Mucosa of stomach (tissue), 1 donor: ENCODE data around the gene HES1.

Experiments used
- H3K27me3 ChIP-seq: one replicate; pipeline ENCODE4 v1.7.0; 2013; ENCODE audit warnings: mild to moderate bottlenecking, low read length; ENCODE audit not compliant: control insufficient read depth, insufficient read depth
- H3K36me3 ChIP-seq: one replicate; pipeline ENCODE4 v1.7.0; 2013; ENCODE audit warnings: low read length; ENCODE audit not compliant: control insufficient read depth, insufficient read depth
- H3K4me1 ChIP-seq: one replicate; pipeline ENCODE4 v1.7.0; 2013; ENCODE audit warnings: mild to moderate bottlenecking, low read length; ENCODE audit not compliant: control insufficient read depth, insufficient read depth
- H3K4me3 ChIP-seq: one replicate; pipeline ENCODE4 v1.7.0; 2013; ENCODE audit warnings: low read length
- H3K9ac ChIP-seq: one replicate; pipeline ENCODE4 v1.7.0; 2013; ENCODE audit warnings: mild to moderate bottlenecking, low read length, moderate library complexity
- H3K9me3 ChIP-seq: one replicate; pipeline ENCODE4 v1.7.0; 2013; ENCODE audit warnings: mild to moderate bottlenecking, low read length, moderate library complexity; ENCODE audit not compliant: control insufficient read depth
- donor health status: Pancreatic carcinoma.

Gene HES1

DNA sequence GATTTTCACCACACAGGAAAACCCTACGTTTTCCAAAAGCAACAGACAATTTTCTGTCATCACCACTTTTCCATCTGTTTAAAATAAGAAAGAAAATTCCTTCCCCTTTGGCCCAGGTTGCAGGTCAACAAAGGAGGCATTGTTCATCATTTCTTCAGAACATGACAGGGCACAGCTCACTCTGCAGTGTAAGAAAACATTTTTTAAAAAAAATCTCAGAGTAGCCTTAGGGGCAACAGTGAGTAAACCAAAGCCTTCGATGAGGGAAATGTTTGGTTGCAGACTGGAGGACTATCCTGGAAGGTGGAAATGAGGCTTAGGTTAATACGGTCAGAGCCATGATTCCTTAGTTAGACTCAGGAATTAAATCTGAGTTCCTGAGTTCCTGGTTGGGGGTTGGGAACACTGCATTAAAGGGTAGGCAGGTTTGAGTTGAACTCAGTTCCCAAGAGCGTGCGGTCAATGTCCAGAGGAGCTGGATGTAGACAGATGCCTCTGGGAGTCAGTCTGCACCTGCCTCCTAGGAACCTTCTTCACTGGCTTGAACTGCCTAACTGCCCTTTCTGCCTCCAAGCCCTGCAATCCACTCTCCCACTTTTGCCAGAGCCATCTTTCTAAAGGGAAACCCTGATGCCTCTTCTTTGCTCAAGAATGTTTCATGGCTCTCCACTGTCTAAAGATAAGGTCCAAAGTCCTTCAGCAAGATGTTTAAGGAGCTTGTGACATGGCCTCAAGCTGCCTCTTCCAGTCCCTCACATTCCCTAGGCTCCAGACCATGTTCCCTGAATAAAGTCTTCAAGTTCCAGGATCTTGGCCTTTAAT, 3.3 kb upstream of the HES1 start:
- H3K4me1 ChIP-seq, result peaks cover 43% of the 10 kb centered on the region
- no peaks in the 10 kb centered on the region for H3K9me3 ChIP-seq
- H3K9ac ChIP-seq, result no peak overlapping the region
- H3K27me3 ChIP-seq, result no peaks in the 10 kb centered on the region
- no peak overlapping the region for H3K4me3 ChIP-seq
- H3K36me3 ChIP-seq, result peaks cover 11% of the 10 kb centered on the region

DNA sequence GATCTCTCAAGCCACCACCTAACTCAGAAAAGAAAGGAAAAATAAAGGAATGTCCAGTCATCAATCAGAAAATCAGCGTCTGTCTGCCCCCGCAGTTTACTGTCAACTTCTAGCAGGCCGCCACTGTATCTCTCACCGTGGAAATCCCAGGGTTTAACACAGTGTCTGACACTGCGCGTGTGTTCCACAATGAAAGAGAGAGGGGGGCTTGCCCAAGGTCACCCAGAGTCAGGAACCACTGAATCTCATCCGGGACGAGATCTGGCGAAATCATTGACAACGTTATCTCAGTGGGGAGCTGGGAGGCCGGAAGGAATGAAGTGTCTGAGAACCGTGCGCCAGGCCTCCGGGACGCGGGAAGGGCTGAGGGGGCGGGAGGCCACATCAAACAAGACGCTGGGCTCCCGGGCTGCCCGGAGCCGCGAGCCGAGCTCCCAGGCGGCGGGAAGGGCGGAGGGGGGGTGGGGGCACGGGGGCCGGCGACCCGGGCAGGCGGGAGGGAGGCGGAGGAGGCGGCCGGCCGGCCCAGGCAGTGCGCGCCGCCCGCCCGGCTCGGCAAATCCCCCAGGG, 2.2 kb upstream of the HES1 start:
- Histone ChIP-seq H3K9ac (peak overlapping the region; percentile 49), H3K9me3 (no peaks in the 10 kb centered on the region), H3K36me3 (peaks cover 11% of the 10 kb centered on the region), H3K4me3 (no peak overlapping the region), H3K27me3 (no peaks in the 10 kb centered on the region), H3K4me1 (peaks cover 46% of the 10 kb centered on the region)

DNA sequence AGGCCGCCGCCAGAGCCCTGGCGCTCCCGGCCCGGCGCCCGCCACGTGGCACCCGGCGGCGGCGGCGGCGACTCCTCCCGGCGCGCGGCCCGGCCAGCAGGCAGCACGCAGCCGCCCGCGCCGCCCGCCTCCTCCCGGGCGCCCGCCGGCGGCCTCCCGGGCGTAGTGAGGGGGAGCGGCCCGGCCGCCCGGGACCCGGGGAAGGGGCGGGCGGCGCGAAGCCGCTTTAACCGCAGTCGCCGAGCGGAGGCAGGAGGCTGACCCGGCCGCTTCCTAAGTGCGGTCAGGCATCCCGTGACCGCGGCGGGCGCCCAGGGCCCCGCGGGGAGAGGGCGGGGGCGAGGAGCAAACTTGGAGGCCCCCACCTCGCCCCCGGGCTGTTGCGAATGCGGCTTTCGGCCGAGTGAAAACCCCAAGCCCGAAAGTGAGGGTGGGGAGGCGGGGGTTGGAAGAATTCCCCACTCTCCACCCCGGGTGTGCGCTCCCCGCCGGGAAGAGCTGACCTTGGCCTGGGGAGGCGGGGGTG, 1.7 kb upstream of the HES1 start:
- H3K36me3 ChIP-seq, result peaks cover 11% of the 10 kb centered on the region
- no peaks in the 10 kb centered on the region for H3K9me3 ChIP-seq
- peak overlapping the region; percentile 6 for H3K4me3 ChIP-seq
- H3K4me1 ChIP-seq, result peaks cover 47% of the 10 kb centered on the region
- peak overlapping the region; percentile 89 for H3K9ac ChIP-seq
- no peaks in the 10 kb centered on the region for H3K27me3 ChIP-seq

DNA sequence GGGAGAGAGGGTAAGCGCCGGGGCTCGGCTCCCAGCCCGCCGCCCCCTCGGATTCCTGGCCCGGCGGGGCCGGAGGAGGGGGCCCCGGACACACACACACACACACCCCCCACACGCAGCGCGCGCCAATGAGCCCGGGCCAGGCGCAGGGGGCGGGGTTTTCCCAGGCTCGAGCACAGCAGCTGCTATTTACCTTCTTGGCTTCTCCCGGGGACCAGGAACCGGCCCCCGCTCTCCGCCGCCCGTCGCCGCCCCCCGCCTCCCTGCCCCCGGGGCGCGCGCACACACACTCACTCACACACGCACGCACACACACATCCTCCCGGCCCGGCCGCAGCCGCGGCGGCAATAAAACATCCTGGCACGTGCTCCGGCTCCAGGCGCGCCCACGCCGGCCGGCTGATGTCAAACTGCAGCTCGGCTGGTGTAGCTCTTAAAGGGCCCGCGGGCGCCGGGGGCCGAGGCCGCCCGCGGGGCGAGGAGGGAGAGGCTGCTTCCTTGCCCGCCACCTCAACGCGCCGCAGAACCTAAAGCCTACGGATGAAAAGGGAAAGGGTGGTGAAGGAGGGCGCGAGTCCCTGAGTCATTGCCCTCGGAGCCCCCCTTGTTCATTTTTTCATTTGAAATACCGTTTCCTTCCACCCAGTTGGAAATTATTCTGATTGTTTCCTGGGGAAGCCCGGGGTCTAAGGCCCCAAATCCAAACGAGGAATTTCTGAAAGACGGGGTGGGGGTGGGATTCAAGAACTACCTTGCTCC, 1.0 kb upstream of the HES1 start:
- Histone ChIP-seq H3K36me3 (peaks cover 11% of the 10 kb centered on the region), H3K27me3 (no peaks in the 10 kb centered on the region), H3K4me1 (peaks cover 47% of the 10 kb centered on the region), H3K9ac (peak overlapping the region; percentile 93), H3K4me3 (peak overlapping the region; percentile 72), H3K9me3 (no peaks in the 10 kb centered on the region)

DNA sequence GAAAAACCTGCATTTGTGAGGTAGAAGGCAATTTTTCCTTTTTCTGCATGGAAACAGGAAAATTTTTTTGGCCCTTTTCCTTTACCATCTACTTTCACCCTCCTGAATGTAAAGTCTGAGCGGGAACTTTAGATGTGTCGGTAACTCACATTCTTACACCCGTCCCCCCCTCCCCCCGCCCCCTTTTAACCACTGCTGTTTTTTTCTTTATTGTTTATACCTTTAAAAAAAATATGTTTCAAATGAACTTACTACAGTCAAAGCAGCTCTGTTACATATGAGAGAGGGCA, 487 bp upstream of the HES1 start:
- H3K4me1 ChIP-seq, result peaks cover 48% of the 10 kb centered on the region
- H3K9me3 ChIP-seq, result no peaks in the 10 kb centered on the region
- peak overlapping the region; percentile 72 for H3K4me3 ChIP-seq
- peak overlapping the region; percentile 93 for H3K9ac ChIP-seq
- H3K27me3 ChIP-seq, result no peaks in the 10 kb centered on the region
- peaks cover 11% of the 10 kb centered on the region for H3K36me3 ChIP-seq

DNA sequence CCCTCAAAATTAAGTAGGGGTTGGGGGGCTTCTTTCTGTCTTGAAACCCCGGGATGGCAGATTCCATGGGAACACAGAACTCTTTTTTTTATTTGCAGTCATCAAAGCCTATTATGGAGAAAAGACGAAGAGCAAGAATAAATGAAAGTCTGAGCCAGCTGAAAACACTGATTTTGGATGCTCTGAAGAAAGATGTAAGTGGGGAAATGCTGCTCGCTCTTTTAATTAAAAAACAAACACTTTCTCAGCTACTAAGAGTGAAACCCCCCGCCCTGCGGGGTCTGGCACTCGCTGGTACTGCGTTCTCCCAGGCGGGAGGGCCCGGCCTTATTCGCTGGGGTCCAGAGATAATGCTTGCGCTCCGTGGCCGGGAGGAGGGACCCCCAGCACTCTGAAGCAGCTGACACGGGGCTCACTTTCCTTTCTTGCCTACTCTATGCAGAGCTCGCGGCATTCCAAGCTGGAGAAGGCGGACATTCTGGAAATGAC, 615 bp downstream of the HES1 start:
- H3K9ac ChIP-seq, result peak overlapping the region; percentile 95
- peaks cover 46% of the 10 kb centered on the region for H3K4me1 ChIP-seq
- H3K27me3 ChIP-seq, result no peaks in the 10 kb centered on the region
- H3K36me3 ChIP-seq, result peaks cover 11% of the 10 kb centered on the region
- H3K4me3 ChIP-seq, result peak overlapping the region; percentile 88
- no peaks in the 10 kb centered on the region for H3K9me3 ChIP-seq

DNA sequence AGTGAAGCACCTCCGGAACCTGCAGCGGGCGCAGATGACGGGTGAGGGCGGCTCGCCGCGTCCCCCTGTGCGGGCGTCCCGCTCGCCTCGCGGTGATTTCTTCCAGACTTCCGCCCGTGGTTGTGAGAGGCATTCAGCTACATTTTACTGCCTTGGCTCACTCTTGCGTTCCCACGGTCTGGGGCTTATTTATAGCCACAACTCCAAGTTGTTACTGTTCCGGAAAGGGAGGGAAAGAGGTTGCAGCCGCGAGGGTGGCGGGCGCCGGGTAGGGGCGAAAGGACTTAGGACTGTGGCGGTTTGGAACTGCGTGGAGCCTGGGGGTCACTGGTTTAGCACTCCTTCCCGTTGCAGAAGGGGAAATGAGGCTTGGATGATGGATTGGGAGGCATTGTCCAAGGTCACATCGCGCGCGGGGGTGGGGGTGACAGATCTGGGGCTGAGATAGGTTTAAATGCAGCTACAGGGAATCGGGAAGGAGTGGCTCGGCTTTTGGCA, 1.1 kb downstream of the HES1 start:
- peak overlapping the region; percentile 88 for H3K4me3 ChIP-seq
- H3K9me3 ChIP-seq, result no peaks in the 10 kb centered on the region
- H3K4me1 ChIP-seq, result peaks cover 46% of the 10 kb centered on the region
- peaks cover 11% of the 10 kb centered on the region for H3K36me3 ChIP-seq
- H3K9ac ChIP-seq, result peak overlapping the region; percentile 95
- H3K27me3 ChIP-seq, result no peaks in the 10 kb centered on the region

DNA sequence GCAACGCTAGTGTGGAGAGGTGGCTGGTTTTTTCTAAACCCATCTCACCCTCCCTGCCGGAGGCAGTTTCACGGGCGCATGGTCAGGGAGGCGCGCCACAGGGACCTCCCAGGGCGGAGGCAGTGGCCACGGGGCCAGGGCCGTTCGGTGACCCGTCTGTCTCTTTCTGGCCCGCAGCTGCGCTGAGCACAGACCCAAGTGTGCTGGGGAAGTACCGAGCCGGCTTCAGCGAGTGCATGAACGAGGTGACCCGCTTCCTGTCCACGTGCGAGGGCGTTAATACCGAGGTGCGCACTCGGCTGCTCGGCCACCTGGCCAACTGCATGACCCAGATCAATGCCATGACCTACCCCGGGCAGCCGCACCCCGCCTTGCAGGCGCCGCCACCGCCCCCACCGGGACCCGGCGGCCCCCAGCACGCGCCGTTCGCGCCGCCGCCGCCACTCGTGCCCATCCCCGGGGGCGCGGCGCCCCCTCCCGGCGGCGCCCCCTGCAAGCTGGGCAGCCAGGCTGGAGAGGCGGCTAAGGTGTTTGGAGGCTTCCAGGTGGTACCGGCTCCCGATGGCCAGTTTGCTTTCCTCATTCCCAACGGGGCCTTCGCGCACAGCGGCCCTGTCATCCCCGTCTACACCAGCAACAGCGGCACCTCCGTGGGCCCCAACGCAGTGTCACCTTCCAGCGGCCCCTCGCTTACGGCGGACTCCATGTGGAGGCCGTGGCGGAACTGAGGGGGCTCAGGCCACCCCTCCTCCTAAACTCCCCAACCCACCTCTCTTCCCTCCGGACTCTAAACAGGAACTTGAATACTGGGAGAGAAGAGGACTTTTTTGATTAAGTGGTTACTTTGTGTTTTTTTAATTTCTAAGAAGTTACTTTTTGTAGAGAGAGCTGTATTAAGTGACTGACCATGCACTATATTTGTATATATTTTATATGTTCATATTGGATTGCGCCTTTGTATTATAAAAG, 1.8 kb downstream of the HES1 start:
- peak overlapping the region; percentile 88 for H3K4me3 ChIP-seq
- H3K36me3 ChIP-seq, result peaks cover 11% of the 10 kb centered on the region
- peaks cover 46% of the 10 kb centered on the region for H3K4me1 ChIP-seq
- peak overlapping the region; percentile 95 for H3K9ac ChIP-seq
- no peaks in the 10 kb centered on the region for H3K27me3 ChIP-seq
- H3K9me3 ChIP-seq, result no peaks in the 10 kb centered on the region

DNA sequence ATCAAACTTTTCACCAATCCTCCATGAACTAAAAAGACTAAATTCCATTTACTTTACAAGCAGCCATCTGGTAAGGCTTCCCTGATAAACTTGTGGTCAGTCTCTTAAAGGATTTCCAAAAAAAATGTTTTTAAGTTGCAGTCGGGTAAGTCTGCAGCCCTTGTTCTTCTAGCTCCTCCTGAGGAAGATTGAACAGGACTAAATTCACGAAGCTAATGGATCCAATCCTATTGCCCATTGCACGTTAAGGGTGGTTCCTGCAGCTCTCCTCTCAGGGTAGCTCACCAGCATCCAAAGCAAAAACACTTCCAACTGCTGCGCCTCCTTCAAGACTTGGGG, 2.8 kb downstream of the HES1 start:
- peak overlapping the region; percentile 95 for H3K9ac ChIP-seq
- H3K4me3 ChIP-seq, result peak overlapping the region; percentile 35
- H3K9me3 ChIP-seq, result no peaks in the 10 kb centered on the region
- no peaks in the 10 kb centered on the region for H3K27me3 ChIP-seq
- peaks cover 11% of the 10 kb centered on the region for H3K36me3 ChIP-seq
- H3K4me1 ChIP-seq, result peaks cover 38% of the 10 kb centered on the region

DNA sequence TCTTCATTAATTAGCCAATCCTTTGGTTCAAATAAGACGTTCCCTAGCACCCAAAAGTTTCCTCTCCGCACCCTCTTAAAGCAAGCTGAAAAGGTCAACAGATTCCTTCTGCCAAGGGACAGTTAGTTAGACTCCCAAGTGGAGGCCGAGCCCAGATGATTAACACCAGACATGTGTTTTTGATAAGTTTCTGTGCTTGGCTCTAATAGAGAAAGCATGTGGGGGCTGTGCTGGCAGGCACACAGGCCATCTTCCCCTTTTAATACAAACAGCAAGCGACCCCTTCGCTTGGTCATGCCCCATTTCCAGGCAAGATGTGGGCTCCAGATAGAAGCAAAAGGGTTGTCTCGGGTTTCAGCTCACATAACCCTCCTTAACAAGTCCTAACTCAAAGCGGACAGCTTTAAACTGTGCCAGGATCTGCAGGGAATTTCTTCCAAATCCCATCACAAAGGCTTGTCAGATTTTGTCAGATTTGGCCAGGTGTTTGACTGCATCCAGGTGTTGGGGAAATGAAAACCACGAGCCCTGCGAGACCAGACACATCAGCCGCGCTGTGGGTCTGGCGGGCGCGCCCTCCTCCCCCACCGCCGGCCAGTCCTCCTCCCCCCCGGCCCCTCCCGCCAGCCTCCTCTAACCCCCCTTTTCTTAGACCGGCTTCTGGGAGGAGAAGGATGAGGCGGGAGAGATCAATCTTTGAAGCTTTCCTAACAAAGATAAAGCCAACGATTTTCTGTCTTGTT, 3.3 kb downstream of the HES1 start:
- peak overlapping the region; percentile 95 for H3K9ac ChIP-seq
- H3K4me1 ChIP-seq, result peaks cover 37% of the 10 kb centered on the region
- peak overlapping the region; percentile 35 for H3K4me3 ChIP-seq
- H3K27me3 ChIP-seq, result no peaks in the 10 kb centered on the region
- peaks cover 11% of the 10 kb centered on the region for H3K36me3 ChIP-seq
- H3K9me3 ChIP-seq, result no peaks in the 10 kb centered on the region
